HL-60/S4 (cell line): ENCODE measurements around the gene PIK3R3.

Experiments
- in situ Hi-C: fragments of 300-500 bp; cut with MboI; formaldehyde crosslinking; loops from 2 replicates; pipeline ENCODE4 v1.14.3; 2022; ENCODE audit warnings: low sequenced_read_pairs

The PIK3R3 gene

GRCh38 chr1:46158312-46159281 is 26.2 kb upstream of the PIK3R3 start:
- in situ Hi-C loops = no loop called here

GRCh38 chr1:46157916-46158311 is 25.5 kb upstream of the PIK3R3 start:
- in situ Hi-C loops = no loop called here

GRCh38 chr1:46153732-46154131 is 21.3 kb upstream of the PIK3R3 start:
- in situ Hi-C loops = no loop called here

- in situ Hi-C loops = no loop called here
Observed at GRCh38 chr1:46153228-46153627, 20.8 kb upstream of the PIK3R3 start.

GRCh38 chr1:46152016-46152415 is 19.6 kb upstream of the PIK3R3 start:
- in situ Hi-C loops = no loop called here

GRCh38 chr1:46150085-46150484 is 17.7 kb upstream of the PIK3R3 start:
- in situ Hi-C loops = no loop called here

GRCh38 chr1:46148318-46148717 is 15.9 kb upstream of the PIK3R3 start:
- in situ Hi-C loops = no loop called here

- in situ Hi-C loops = no loop called here
Observed at GRCh38 chr1:46137916-46138315, 5.5 kb upstream of the PIK3R3 start.

GRCh38 chr1:46136711-46137110 is 4.3 kb upstream of the PIK3R3 start:
- in situ Hi-C loops = no loop called here

GRCh38 chr1:46134660-46135331 is 2.4 kb upstream of the PIK3R3 start:
- in situ Hi-C loops = no loop called here

- in situ Hi-C loops = no loop called here
Observed at GRCh38 chr1:46133781-46134350, 1.4 kb upstream of the PIK3R3 start.

GRCh38 chr1:46133181-46133658 is 791 bp upstream of the PIK3R3 start:
- in situ Hi-C loops = no loop called here

- in situ Hi-C loops = no loop called here
Observed at GRCh38 chr1:46131712-46132528, 509 bp downstream of the PIK3R3 start.

GRCh38 chr1:46131093-46131492 is 1.3 kb downstream of the PIK3R3 start:
- in situ Hi-C loops = no loop called here

- in situ Hi-C loops = no loop called here
Observed at GRCh38 chr1:46130606-46131005, 1.8 kb downstream of the PIK3R3 start.

- in situ Hi-C loops = no loop called here
Observed at GRCh38 chr1:46130121-46130520, 2.3 kb downstream of the PIK3R3 start.

- in situ Hi-C loops = no loop called here
Observed at GRCh38 chr1:46128344-46128743, 4.1 kb downstream of the PIK3R3 start.

GRCh38 chr1:46118856-46119255 is 13.6 kb downstream of the PIK3R3 start:
- in situ Hi-C loops = no loop called here

GRCh38 chr1:46117810-46118494 is 14.5 kb downstream of the PIK3R3 start:
- in situ Hi-C loops = no loop called here

GRCh38 chr1:46114925-46115603 is 17.4 kb downstream of the PIK3R3 start:
- in situ Hi-C loops = no loop called here
